ENCODE data around the gene ANKRD42.

DNA sequence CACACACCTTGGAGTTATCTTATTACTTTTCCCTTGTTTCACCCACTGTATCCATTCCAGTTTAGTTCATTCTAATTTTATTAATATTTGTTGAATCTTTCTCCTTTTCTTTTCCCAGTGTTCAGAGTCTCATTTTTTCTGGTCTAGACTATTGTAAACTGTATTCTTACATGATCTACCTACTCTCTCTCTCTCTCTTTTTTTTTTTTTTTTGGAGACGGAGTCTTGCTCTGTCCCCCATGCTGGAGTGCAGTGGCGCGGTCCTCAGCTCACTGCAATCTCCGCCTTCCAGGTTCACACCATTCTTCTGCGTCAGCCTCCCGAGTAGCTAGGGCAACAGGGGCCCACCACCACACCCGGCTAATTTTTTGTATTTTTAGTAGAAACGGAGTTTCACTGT lies 2.1 kb downstream of the ANKRD42 start:
- no peak for TF ChIP-seq POLR2A (IDR thresholded peaks at IDR 0.05)
- TF ChIP-seq, protein P1, sequence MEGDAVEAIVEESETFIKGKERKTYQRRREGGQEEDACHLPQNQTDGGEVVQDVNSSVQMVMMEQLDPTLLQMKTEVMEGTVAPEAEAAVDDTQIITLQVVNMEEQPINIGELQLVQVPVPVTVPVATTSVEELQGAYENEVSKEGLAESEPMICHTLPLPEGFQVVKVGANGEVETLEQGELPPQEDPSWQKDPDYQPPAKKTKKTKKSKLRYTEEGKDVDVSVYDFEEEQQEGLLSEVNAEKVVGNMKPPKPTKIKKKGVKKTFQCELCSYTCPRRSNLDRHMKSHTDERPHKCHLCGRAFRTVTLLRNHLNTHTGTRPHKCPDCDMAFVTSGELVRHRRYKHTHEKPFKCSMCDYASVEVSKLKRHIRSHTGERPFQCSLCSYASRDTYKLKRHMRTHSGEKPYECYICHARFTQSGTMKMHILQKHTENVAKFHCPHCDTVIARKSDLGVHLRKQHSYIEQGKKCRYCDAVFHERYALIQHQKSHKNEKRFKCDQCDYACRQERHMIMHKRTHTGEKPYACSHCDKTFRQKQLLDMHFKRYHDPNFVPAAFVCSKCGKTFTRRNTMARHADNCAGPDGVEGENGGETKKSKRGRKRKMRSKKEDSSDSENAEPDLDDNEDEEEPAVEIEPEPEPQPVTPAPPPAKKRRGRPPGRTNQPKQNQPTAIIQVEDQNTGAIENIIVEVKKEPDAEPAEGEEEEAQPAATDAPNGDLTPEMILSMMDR (IDR thresholded peaks at IDR 0.05) = no peak
